H1 (cell line): Measurements from ENCODE around the gene SLC12A7. TPM values are rescaled to one million over a fixed set of nuclear protein-coding genes. Genes with fewer than 3 reads are reported as not detected.

ENCODE experiments used
- CTCF ChIA-PET: fragments of 300-600 bp; sonication (Branson Sonifier 250); formaldehyde crosslinking; loops from one replicate; lab custom pipeline; 2021; ENCODE audit not compliant: partially characterized antibody; lab: Charles Lee
- POLR2A ChIA-PET: fragments of 300-600 bp; sonication (Branson Sonifier 250); formaldehyde crosslinking; loops from one replicate; lab custom pipeline; 2021; ENCODE audit warnings: inconsistent platforms; ENCODE audit not compliant: partially characterized antibody; lab: Charles Lee
- DNase-seq, 2 experiments: peaks; one replicate each; pipeline versions ENCODE4 v3.0.0 to v3.0.0-alpha.2; 2010 to 2022; ENCODE audit warnings: low spot score in 2 of 2, low read depth in 1 of 2, mixed read lengths in 1 of 2
- FAIRE-seq: peaks from 2 replicates; lab custom pipeline; 2011; peaks lifted over from hg19 to GRCh38; lab: Jason Lieb, UNC
- H2AFZ ChIP-seq: 2 replicates; pipeline ENCODE4 v1.8.1; 2012; ENCODE audit warnings: low read length, inconsistent platforms
- H2AK5ac ChIP-seq: 2 replicates; pipeline ENCODE4 v1.6.1; 2013; ENCODE audit warnings: low read depth, low read length
- H2BK120ac ChIP-seq: replicated peaks from 2 replicates; pipeline ENCODE3; 2013; ENCODE audit warnings: low read depth, low read length, inconsistent platforms
- H2BK12ac ChIP-seq: 2 replicates; pipeline ENCODE4 v1.6.1; 2013; ENCODE audit warnings: low read depth, low read length
- H2BK15ac ChIP-seq: 2 replicates; pipeline ENCODE4 v1.6.1; 2013; ENCODE audit warnings: low read length
- H2BK20ac ChIP-seq: 2 replicates; pipeline ENCODE4 v1.6.1; 2013; ENCODE audit warnings: low read length
- H2BK5ac ChIP-seq: 2 replicates; pipeline ENCODE4 v1.6.1; 2013; ENCODE audit warnings: low read depth, low read length
- H3K14ac ChIP-seq: 2 replicates; pipeline ENCODE4 v1.6.1; 2013; ENCODE audit warnings: inconsistent platforms; ENCODE audit not compliant: insufficient read length
- H3K18ac ChIP-seq: 2 replicates; pipeline ENCODE4 v1.6.1; 2013; ENCODE audit warnings: low read length; ENCODE audit errors: extremely low read depth
- H3K23ac ChIP-seq: 2 replicates; pipeline ENCODE4 v1.6.1; 2013; ENCODE audit warnings: inconsistent platforms; ENCODE audit not compliant: insufficient read length
- H3K23me2 ChIP-seq: 2 replicates; pipeline ENCODE4 v1.6.1; 2013; ENCODE audit warnings: low read depth, low read length
- H3K27ac ChIP-seq: 2 replicates; pipeline ENCODE4 v1.6.1; 2011; ENCODE audit warnings: low read depth, low read length, inconsistent platforms
- H3K27me3 ChIP-seq, 4 experiments: replicated peaks in 1 of 4; 1 replicate in 1 of 4; 2 replicates in 3 of 4; pipeline versions ENCODE4 v1.6.1 to v1.8.1; 2011 to 2013; ENCODE audit warnings: low read length in 3 of 4, mild to moderate bottlenecking in 3 of 4, inconsistent platforms in 2 of 4, mixed read lengths in 2 of 4, moderate library complexity in 1 of 4; ENCODE audit not compliant: control insufficient read depth in 3 of 4, insufficient read depth in 3 of 4; ENCODE audit errors: extremely low read depth in 1 of 4
- H3K36me3 ChIP-seq, 4 experiments: 2 replicates each; pipeline versions ENCODE4 v1.6.1 to v1.8.1; 2011 to 2013; ENCODE audit warnings: mild to moderate bottlenecking in 4 of 4, low read length in 3 of 4, moderate library complexity in 2 of 4, control low read depth in 1 of 4, inconsistent platforms in 1 of 4; ENCODE audit not compliant: insufficient read depth in 4 of 4, control insufficient read depth in 2 of 4
- H3K4ac ChIP-seq: replicated peaks from 2 replicates; pipeline ENCODE3; 2013; ENCODE audit warnings: low read length, low read depth, mixed read lengths, inconsistent platforms; ENCODE audit not compliant: insufficient read length
- H3K4me1 ChIP-seq, 4 experiments: replicated peaks in 1 of 4; 1 replicate in 1 of 4; 2 replicates in 3 of 4; pipeline versions ENCODE4 v1.6.1 to v1.8.1; 2011 to 2013; ENCODE audit warnings: low read length in 3 of 4, inconsistent platforms in 2 of 4, mixed read lengths in 1 of 4; ENCODE audit not compliant: insufficient read depth in 4 of 4, control insufficient read depth in 3 of 4
- H3K4me2 ChIP-seq, 2 experiments: 2 replicates each; pipeline versions ENCODE4 v1.6.1 to v1.8.1; 2011 to 2013; ENCODE audit warnings: low read depth in 2 of 2, low read length in 2 of 2, control low read depth in 1 of 2, inconsistent platforms in 1 of 2, mild to moderate bottlenecking in 1 of 2; ENCODE audit not compliant: insufficient read depth in 1 of 2
- H3K4me3 ChIP-seq, 4 experiments: fragments of 200-600, 300-600 bp in 1 of 4; sonication (generic), shearing (Covaris generic), sonication (Bioruptor Twin) in 1 of 4; 2 replicates each; pipeline versions ENCODE4 v1.5.1 to v1.8.1; 2011 to 2016; ENCODE audit warnings: low read length in 4 of 4, low read depth in 3 of 4, control low read depth in 2 of 4, inconsistent platforms in 2 of 4, mild to moderate bottlenecking in 2 of 4, mixed read lengths in 1 of 4, moderate library complexity in 1 of 4; ENCODE audit not compliant: insufficient read depth in 2 of 4; ENCODE audit errors: extremely low read depth in 1 of 4
- H3K56ac ChIP-seq: replicated peaks from 2 replicates; pipeline ENCODE3; 2013; ENCODE audit warnings: low read depth, mild to moderate bottlenecking, mixed read lengths, low read length, inconsistent platforms; ENCODE audit not compliant: insufficient read length
- H3K79me1 ChIP-seq: 2 replicates; pipeline ENCODE4 v1.6.1; 2013; ENCODE audit warnings: low read depth, low read length, control low read depth
- H3K79me2 ChIP-seq, 2 experiments: 2 replicates each; pipeline versions ENCODE4 v1.6.1 to v1.8.1; 2012 to 2013; ENCODE audit warnings: low read length in 2 of 2, mild to moderate bottlenecking in 2 of 2, inconsistent platforms in 1 of 2; ENCODE audit not compliant: insufficient read depth in 2 of 2, control insufficient read depth in 1 of 2
- H3K9ac ChIP-seq, 4 experiments: replicated peaks in 1 of 4; 1 replicate in 1 of 4; 2 replicates in 3 of 4; pipeline versions ENCODE4 v1.6.1 to v1.8.1; 2011 to 2013; ENCODE audit warnings: low read depth in 3 of 4, low read length in 3 of 4, control low read depth in 2 of 4, mild to moderate bottlenecking in 2 of 4, moderate library complexity in 2 of 4, inconsistent platforms in 1 of 4; ENCODE audit errors: extremely low read depth in 1 of 4
- H3K9me3 ChIP-seq, 2 experiments: 2 replicates each; pipeline versions ENCODE4 v1.6.1 to v1.8.1; 2012 to 2013; ENCODE audit warnings: mild to moderate bottlenecking in 2 of 2, moderate library complexity in 2 of 2, control low read depth in 1 of 2, inconsistent platforms in 1 of 2, low read depth in 1 of 2, low read length in 1 of 2, mixed read lengths in 1 of 2; ENCODE audit not compliant: insufficient read depth in 2 of 2
- H4K20me1 ChIP-seq, 2 experiments: replicated peaks in 1 of 2; 2 replicates each; pipeline versions ENCODE3 to v1.8.1; 2011 to 2013; ENCODE audit warnings: inconsistent platforms in 2 of 2, low read length in 2 of 2, mild to moderate bottlenecking in 1 of 2; ENCODE audit not compliant: insufficient read depth in 2 of 2, control insufficient read depth in 1 of 2
- H4K5ac ChIP-seq: 2 replicates; pipeline ENCODE4 v1.6.1; 2013; ENCODE audit warnings: low read length, low read depth, mixed read lengths, inconsistent platforms; ENCODE audit not compliant: insufficient read length
- H4K8ac ChIP-seq: 2 replicates; pipeline ENCODE4 v1.8.0; 2013; ENCODE audit warnings: mild to moderate bottlenecking, moderate library complexity, low read length, inconsistent platforms; ENCODE audit not compliant: insufficient read depth; ENCODE audit errors: extremely low read depth
- H4K91ac ChIP-seq: replicated peaks from 2 replicates; pipeline ENCODE3; 2013; ENCODE audit warnings: low read length, mixed read lengths, inconsistent platforms; ENCODE audit not compliant: insufficient read length
- KDM5A ChIP-seq: fragments of 200-600 bp; IDR thresholded peaks from 2 replicates; pipeline ENCODE4 v1.7.1; 2012; ENCODE audit warnings: mild to moderate bottlenecking, low read length, inconsistent platforms, mixed read lengths
- SIN3A ChIP-seq, 2 experiments: IDR thresholded peaks in 1 of 2; conservative IDR thresholded peaks in 1 of 2; 2 replicates each; pipeline ENCODE4 v1.6.1; 2011 to 2012; ENCODE audit warnings: low read length in 2 of 2, improper control_type of control experiment in 1 of 2, low read depth in 1 of 2, mild to moderate bottlenecking in 1 of 2
- SIX5 ChIP-seq: IDR thresholded peaks from 2 replicates; pipeline ENCODE4 v1.6.1; 2011; ENCODE audit warnings: mild to moderate bottlenecking, low read depth, low read length
- ZNF274 ChIP-seq: IDR thresholded peaks from 2 replicates; pipeline ENCODE4 v1.7.0; 2012; ENCODE audit warnings: low read length, borderline replicate concordance; ENCODE audit errors: extremely low read depth
- WGBS, 2 experiments: shearing (Covaris generic) in 1 of 2; methylation state at CpG; one replicate each; pipeline versions ENCODE4 v1.1.6 to v1.1.7; 2013 to 2015; ENCODE audit warnings: low lambda C conversion rate in 2 of 2, mixed read lengths in 2 of 2, inconsistent platforms in 1 of 2, low coverage in 1 of 2, missing lambda C conversion rate in 1 of 2; ENCODE audit not compliant: insufficient replicate concordance in 2 of 2, insufficient coverage in 1 of 2, insufficient read length in 1 of 2; ENCODE audit errors: extremely low coverage in 1 of 2, missing lambda C conversion rate in 1 of 2; 5-methylcytosine and 5-hydroxymethylcytosine counted together
- polyA plus RNA-seq, 7 experiments: library from polyadenylated mRNA; depleted of rRNA in 3 of 7; stranded (reverse) in 5 of 7; unstranded in 2 of 7; fragments of >200 nt in 5 of 7; fragments of 200-250 nt in 2 of 7; gene quantifications; 1 replicate in 5 of 7; 2 replicates in 1 of 7; 4 replicates in 1 of 7; pipeline versions ENCODE4 v1.2.1 to v1.2.3, GENCODE V29; 2011 to 2013; ENCODE audit warnings: missing spikeins in 2 of 7, mixed read lengths in 2 of 7
- total RNA-seq: library from RNA; stranded (reverse); fragmentation: NEBNext Ultra II Directional; extraction: Animal tissue kit (Norgen Biotek cat#: 25700); gene quantifications from 2 replicates; pipeline ENCODE4 v1.2.1, GENCODE V29; 2021
- TF ChIP-seq, protein P1 (sequence below): IDR thresholded peaks from 2 replicates; pipeline ENCODE4 v1.6.1; 2012; ENCODE audit warnings: inconsistent platforms

SLC12A7 gene
- total and polyA plus RNA-seq, 2 of the 8 experiments (the other 6 are each of a cell fraction or from before 2014, with no cell fraction given) = 23.5 to 39.7 TPM

DNA sequence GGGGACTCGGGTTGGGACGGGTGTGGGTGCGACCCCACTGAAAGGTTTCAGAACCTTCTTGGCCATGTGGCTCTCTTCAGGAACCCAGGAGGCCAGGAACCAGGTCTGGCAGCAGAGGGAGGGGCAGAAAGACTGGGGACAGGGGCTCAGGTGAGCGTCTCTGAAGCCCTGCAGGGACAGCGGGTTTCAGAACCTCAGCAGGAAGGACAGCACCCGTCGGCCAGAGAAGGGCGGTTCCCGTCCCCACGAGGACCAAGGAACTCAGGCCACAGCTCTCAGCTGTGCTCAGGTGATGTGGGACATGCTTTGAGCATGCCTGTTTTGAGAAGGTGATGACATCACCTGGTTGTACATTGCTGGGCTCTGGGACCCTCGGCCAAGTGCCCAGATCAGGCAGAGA is 25.7 kb downstream of the SLC12A7 start:
- H2BK15ac ChIP-seq = no peak overlapping the region
- DNase-seq (no peak), FAIRE-seq (no peak)
- H3K79me2 ChIP-seq = no peaks in the 10 kb centered on the region
- H3K9ac ChIP-seq = no peak overlapping the region
- H3K4me2 ChIP-seq = no peak overlapping the region
- no peak overlapping the region for H3K14ac ChIP-seq
- H3K4me1 ChIP-seq = no peaks in the 10 kb centered on the region
- no peak overlapping the region for H3K23ac ChIP-seq
- no peaks in the 10 kb centered on the region for H3K9me3 ChIP-seq
- POLR2A ChIA-PET = interaction anchor here (1.4 kb wide), 1 partner anchor 9 kb away, joined by 3 read pairs; no protein-coding TSS in a partner anchor
- H3K56ac ChIP-seq = no peak overlapping the region
- no peak overlapping the region for H3K4ac ChIP-seq
- no peak overlapping the region for H4K5ac ChIP-seq
- CTCF ChIA-PET = no interaction called here
- no peak overlapping the region for H2BK5ac ChIP-seq
- peaks cover 0 to 7% of the 10 kb centered on the region in 2 experiments for H4K20me1 ChIP-seq
- H3K18ac ChIP-seq = no peak overlapping the region
- H3K36me3 ChIP-seq = peaks cover 0 to 50% (median 14%) of the 10 kb centered on the region in 4 experiments; a peak in 5 of 8 replicates
- H2BK120ac ChIP-seq = no peak overlapping the region
- H4K8ac ChIP-seq = no peak overlapping the region
- TF ChIP-seq KDM5A = no peak
- TF ChIP-seq, protein P1, sequence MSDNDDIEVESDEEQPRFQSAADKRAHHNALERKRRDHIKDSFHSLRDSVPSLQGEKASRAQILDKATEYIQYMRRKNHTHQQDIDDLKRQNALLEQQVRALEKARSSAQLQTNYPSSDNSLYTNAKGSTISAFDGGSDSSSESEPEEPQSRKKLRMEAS = no peak
- TF ChIP-seq SIN3A (conservative IDR thresholded peaks at IDR 0.05 in 1 of 2, IDR thresholded peaks at IDR 0.05 in 1 of 2; ENCODE audit: low read depth in 1 of 2, low read length in 2 of 2) = 0 out of 4 replicates have a peak, but pooled peaks of 1 of the 2 experiments have one; percentile 33
- TF ChIP-seq SIX5 = no peak
- no peak for TF ChIP-seq ZNF274
- WGBS, 2 experiments = 81% methylated on average over 11 of the region's 11 CpGs; no CpG with 5 or more reads in 1 of the 2 experiments
- H3K4me3 ChIP-seq = no peak overlapping the region
- no peaks in the 10 kb centered on the region for H3K27me3 ChIP-seq
- no peak overlapping the region for H3K27ac ChIP-seq
- H2AFZ ChIP-seq = no peak overlapping the region
- no peaks in the 10 kb centered on the region for H3K23me2 ChIP-seq
- no peak overlapping the region for H2BK20ac ChIP-seq
- no peak overlapping the region for H2BK12ac ChIP-seq
- no peak overlapping the region for H4K91ac ChIP-seq
- peaks cover 3% of the 10 kb centered on the region for H3K79me1 ChIP-seq
- H2AK5ac ChIP-seq = no peak overlapping the region
